Natural killer cell treated with Interleukin-12 subunit alpha and Interleukin-12 subunit beta and Interleukin-15 and Interleukin-18, amount 100 ng/mL, for 72 hours (primary cell): Measurements from ENCODE around the gene SPRY1. TPM values are rescaled to one million over a fixed set of nuclear protein-coding genes. Genes with fewer than 3 reads are reported as not detected.

ENCODE experiments used
- ATAC-seq, 2 donors: fragments of 150-1000 bp; cut with Tn5 transposase in 1 of 2; sonication (Bioruptor Pico), chemical (Tn5 transposase) in 1 of 2; 2 replicates each; pipeline ENCODE4 v1.10.0; 2021
- DNase-seq: peaks from one replicate; pipeline ENCODE4 v3.0.0; 2022; ENCODE audit warnings: low spot score
- H3K27ac Mint-ChIP-seq, 2 donors: 1 replicate in 1 of 2; 2 replicates in 1 of 2; pipeline ENCODE4 v1.8.0; 2022; ENCODE audit warnings: mixed read lengths in 2 of 2, mild to moderate bottlenecking in 1 of 2, moderate library complexity in 1 of 2
- H3K27me3 Mint-ChIP-seq, 2 donors: 1 replicate in 1 of 2; 2 replicates in 1 of 2; pipeline ENCODE4 v1.8.0; 2022; ENCODE audit warnings: mixed read lengths in 2 of 2
- H3K36me3 Mint-ChIP-seq: one replicate; pipeline ENCODE4 v1.8.0; 2022; ENCODE audit warnings: mixed read lengths
- H3K4me1 Mint-ChIP-seq, 2 donors: 1 replicate in 1 of 2; 2 replicates in 1 of 2; pipeline ENCODE4 v1.8.0; 2022; ENCODE audit warnings: low read depth in 2 of 2, mixed read lengths in 2 of 2, mild to moderate bottlenecking in 1 of 2
- H3K4me3 Mint-ChIP-seq: one replicate; pipeline ENCODE4 v1.8.0; 2022; ENCODE audit warnings: mixed read lengths
- H3K9me3 Mint-ChIP-seq: 2 replicates; pipeline ENCODE4 v1.8.0; 2022; ENCODE audit warnings: mixed read lengths
- total RNA-seq, 2 donors: library from RNA; stranded (reverse); gene quantifications; one replicate each; pipeline ENCODE4 v1.2.3, GENCODE V29; 2022

Gene SPRY1, protein sequence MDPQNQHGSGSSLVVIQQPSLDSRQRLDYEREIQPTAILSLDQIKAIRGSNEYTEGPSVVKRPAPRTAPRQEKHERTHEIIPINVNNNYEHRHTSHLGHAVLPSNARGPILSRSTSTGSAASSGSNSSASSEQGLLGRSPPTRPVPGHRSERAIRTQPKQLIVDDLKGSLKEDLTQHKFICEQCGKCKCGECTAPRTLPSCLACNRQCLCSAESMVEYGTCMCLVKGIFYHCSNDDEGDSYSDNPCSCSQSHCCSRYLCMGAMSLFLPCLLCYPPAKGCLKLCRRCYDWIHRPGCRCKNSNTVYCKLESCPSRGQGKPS
- total RNA-seq: 1 to 10 TPM; 1.7 to 4.2 TPM

DNA sequence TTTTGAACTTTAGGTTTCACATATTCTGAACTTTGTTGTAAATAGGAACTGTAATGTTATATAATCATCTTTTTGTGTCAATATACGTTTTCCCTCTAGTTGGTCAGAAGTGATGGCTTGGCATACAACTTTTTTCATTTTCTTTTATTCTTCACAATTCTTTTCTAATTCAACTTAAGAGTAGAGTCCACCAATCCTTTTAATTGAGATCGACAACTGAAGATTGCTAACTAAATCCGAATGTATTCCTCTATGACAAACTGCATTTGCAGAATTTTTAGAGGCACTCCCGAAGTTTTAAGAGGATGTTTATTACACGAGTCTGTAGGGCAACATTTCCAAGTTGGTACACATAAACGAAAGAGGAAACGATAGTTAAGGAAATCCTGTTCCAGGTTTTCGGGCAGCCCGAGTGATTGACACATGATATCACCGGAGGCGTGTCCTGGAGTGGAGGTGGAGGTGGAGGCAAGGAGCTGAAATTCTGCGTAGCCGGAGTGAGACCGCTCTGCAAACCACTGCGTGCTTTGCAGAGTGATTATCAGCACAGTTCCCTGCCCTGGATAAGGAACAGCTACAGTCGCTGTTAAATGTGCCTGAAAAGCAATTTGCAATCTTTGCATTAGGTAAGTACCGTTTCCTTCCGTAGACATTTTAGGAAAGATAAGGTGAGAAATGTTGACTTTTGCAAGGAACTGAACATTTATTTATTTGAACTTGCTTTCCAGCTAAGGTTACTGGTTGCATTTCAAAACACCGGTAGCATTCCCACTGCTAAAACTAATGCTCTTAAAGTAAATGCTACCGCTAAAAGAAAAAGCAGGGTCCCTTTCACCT is at the start of gene SPRY1:
TSS of gene SPRY1 (plus strand) at position 489 of the 837 bp plus-strand sequence. CDS start 4,797 bp downstream, outside the sequence.
- Mint-ChIP-seq H3K4me1 (peaks cover 22 to 27% of the 10 kb centered on the region in 2 donors), H3K36me3 (no peaks in the 10 kb centered on the region), H3K4me3 (peak within 1 kb of the TSS; percentile 71), H3K27ac (peak within 1 kb of the TSS; percentile 0 to 3), H3K27me3 (peaks cover 10% of the 10 kb centered on the region in 2 donors), H3K9me3 (no peaks in the 10 kb centered on the region)
- ATAC-seq: peak; percentile 57 to 65
- peak; percentile 78 for DNase-seq

DNA sequence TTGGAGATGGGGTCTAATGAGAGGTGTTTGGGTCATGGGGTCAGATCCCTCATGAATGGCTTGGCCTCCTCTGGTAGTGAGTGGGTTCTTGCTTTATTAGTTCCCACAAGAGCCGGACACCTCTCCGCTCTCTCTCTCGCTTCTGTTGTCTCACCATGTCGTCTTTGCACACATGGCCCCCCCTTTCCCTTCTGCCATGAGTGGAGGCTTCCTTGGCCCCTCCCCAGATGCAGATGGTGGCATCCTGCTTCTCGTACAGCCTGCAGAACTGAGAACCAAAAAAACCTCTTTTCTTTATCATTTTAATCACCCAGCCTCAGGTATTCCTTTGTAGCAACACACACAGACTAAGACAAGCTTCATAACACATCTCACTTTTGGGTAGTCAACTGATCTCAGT is 49.6 kb upstream of the SPRY1 start:
- Mint-ChIP-seq H3K9me3 (no peaks in the 10 kb centered on the region), H3K4me3 (no peak overlapping the region), H3K36me3 (no peaks in the 10 kb centered on the region), H3K27ac (no peak overlapping the region), H3K4me1 (no peaks in the 10 kb centered on the region), H3K27me3 (peaks cover 6 to 14% of the 10 kb centered on the region in 2 donors)
- DNase-seq (no peak), ATAC-seq (no peak)

DNA sequence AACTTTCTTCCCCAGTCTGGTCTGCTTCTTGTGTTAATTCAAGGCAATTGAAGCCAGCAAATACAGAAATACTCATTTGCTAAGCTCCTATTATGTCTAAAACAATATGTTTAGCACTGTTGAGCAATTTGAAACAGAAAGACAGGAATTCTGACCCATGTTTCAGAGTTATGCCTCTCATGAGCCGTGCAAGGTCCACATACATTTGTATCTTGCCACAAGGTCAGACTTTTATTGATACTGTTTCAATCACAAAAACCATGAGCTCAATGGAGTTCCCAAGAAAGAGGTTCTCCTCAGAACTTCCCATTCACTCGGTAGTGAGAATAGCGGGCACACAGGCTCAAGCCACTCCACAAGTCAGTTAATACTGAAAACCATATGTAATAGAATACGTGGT is 47.6 kb upstream of the SPRY1 start:
- DNase-seq (no peak), ATAC-seq (no peak)
- Mint-ChIP-seq H3K27ac (no peak overlapping the region), H3K9me3 (no peaks in the 10 kb centered on the region), H3K27me3 (peaks cover 6 to 14% of the 10 kb centered on the region in 2 donors), H3K4me3 (no peak overlapping the region), H3K4me1 (peaks cover 0 to 4% of the 10 kb centered on the region in 2 donors), H3K36me3 (no peaks in the 10 kb centered on the region)

DNA sequence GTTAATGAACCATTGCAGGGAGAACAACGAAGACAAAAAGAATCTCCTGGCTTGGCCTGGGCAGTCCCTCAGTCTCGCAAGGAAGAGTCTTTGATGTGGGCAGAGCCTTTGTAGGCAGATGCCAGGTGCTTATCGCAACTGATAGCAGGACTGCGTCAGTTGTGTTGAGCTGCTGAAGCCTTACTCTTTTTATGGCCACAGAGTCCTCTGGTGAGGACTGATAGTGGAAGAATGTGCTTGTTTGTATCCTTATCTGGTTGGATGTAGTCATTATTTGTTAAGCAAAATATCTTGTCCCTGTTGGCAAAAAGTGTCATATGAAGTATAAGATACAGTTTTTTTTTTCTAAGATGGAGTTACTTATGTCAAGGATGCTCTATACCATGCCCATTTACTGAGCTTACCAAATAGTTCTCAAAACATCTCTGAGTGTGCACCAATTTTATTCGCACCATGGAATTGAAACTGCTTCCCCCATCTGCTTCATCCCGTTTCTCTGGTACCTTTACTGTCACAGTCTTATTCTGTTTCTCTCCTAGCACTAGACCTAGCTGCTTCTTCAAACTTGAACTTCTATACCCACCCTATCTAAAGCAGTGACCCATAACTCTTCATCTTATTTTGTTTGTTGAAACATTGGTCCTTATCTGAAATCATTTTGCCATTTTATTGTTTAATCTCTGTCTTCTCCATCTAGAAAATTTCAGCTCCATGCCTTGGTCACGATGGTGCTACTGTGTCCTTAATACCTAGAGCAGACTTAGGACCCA is 47.0 kb upstream of the SPRY1 start:
- Mint-ChIP-seq H3K9me3 (no peaks in the 10 kb centered on the region), H3K36me3 (no peaks in the 10 kb centered on the region), H3K27me3 (peaks cover 6 to 14% of the 10 kb centered on the region in 2 donors), H3K4me1 (peaks cover 0 to 4% of the 10 kb centered on the region in 2 donors), H3K4me3 (no peak overlapping the region), H3K27ac (no peak overlapping the region)
- no peak for DNase-seq
- ATAC-seq: no peak

- no peak overlapping the region for H3K27ac Mint-ChIP-seq
- no peaks in the 10 kb centered on the region for H3K9me3 Mint-ChIP-seq
- peaks cover 0 to 4% of the 10 kb centered on the region in 2 donors for H3K4me1 Mint-ChIP-seq
- H3K4me3 Mint-ChIP-seq: no peak overlapping the region
- H3K36me3 Mint-ChIP-seq: no peaks in the 10 kb centered on the region
- DNase-seq (no peak), ATAC-seq (no peak)
- H3K27me3 Mint-ChIP-seq: peaks cover 6 to 14% of the 10 kb centered on the region in 2 donors
These were observed 46.4 kb upstream of the SPRY1 start for GRCh38 chr4:123350191-123350544.

DNA sequence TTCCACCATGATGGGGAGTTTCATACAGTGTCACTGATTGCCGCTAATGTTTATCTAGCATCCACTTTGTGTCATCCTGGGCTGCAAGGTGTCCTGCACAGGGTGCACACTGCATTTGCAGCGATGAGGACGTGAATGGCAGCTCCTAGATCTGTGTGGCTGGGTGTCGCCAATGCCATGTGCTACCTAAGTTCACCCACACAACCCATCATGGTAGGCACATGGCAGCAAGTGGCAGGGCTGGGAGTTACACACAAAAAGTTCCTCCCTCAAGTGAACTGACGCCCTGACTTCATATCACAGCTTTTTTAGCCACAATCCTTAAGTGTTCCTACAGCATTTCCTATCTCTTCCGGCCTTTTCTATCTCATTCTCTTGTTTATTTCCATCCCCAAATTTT is 45.9 kb upstream of the SPRY1 start:
- Mint-ChIP-seq H3K27me3 (peaks cover 6 to 14% of the 10 kb centered on the region in 2 donors), H3K9me3 (no peaks in the 10 kb centered on the region), H3K27ac (no peak overlapping the region), H3K36me3 (no peaks in the 10 kb centered on the region), H3K4me1 (peaks cover 0 to 4% of the 10 kb centered on the region in 2 donors), H3K4me3 (no peak overlapping the region)
- no peak for ATAC-seq
- no peak for DNase-seq

GRCh38 chr4:123351713-123352112 is 44.9 kb upstream of the SPRY1 start:
- DNase-seq (no peak), ATAC-seq (no peak)
- no peaks in the 10 kb centered on the region for H3K9me3 Mint-ChIP-seq
- peaks cover 2 to 13% of the 10 kb centered on the region in 2 donors for H3K27me3 Mint-ChIP-seq
- no peak overlapping the region for H3K27ac Mint-ChIP-seq
- peaks cover 0 to 4% of the 10 kb centered on the region in 2 donors for H3K4me1 Mint-ChIP-seq
- no peak overlapping the region for H3K4me3 Mint-ChIP-seq
- H3K36me3 Mint-ChIP-seq: no peaks in the 10 kb centered on the region

GRCh38 chr4:123352240-123352945 is 44.2 kb upstream of the SPRY1 start:
- no peak overlapping the region for H3K27ac Mint-ChIP-seq
- H3K9me3 Mint-ChIP-seq: no peaks in the 10 kb centered on the region
- H3K4me3 Mint-ChIP-seq: no peak overlapping the region
- DNase-seq: no peak
- H3K4me1 Mint-ChIP-seq: peaks cover 0 to 4% of the 10 kb centered on the region in 2 donors
- ATAC-seq: no peak
- H3K27me3 Mint-ChIP-seq: peaks cover 2 to 7% of the 10 kb centered on the region in 2 donors
- H3K36me3 Mint-ChIP-seq: no peaks in the 10 kb centered on the region

DNA sequence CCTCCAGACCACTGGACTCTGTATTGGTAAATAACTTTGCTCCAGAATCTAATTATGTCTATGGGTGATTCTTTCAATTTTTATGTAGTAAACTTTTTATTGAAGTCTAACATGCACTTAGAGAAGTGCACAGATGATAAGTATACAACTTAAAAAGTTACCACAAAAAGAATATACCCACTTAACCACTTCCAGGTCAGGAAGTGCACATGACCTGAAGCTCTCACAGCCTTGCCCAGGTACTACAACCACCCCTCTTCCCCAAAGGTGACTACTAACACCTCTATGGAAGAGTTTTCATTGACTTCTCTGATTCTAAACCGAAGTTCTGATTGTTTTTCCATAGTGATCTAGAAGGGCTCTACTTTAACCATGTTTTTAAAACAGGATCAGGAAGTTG is 43.6 kb upstream of the SPRY1 start:
- H3K4me3 Mint-ChIP-seq: no peak overlapping the region
- no peak for ATAC-seq
- H3K4me1 Mint-ChIP-seq: peaks cover 0 to 4% of the 10 kb centered on the region in 2 donors
- no peak for DNase-seq
- H3K27ac Mint-ChIP-seq: no peak overlapping the region
- no peaks in the 10 kb centered on the region for H3K36me3 Mint-ChIP-seq
- peaks cover 2 to 7% of the 10 kb centered on the region in 2 donors for H3K27me3 Mint-ChIP-seq
- no peaks in the 10 kb centered on the region for H3K9me3 Mint-ChIP-seq

- H3K9me3 Mint-ChIP-seq: no peaks in the 10 kb centered on the region
- no peak for ATAC-seq
These were observed 42.9 kb upstream of the SPRY1 start for GRCh38 chr4:123353656-123354055.

DNA sequence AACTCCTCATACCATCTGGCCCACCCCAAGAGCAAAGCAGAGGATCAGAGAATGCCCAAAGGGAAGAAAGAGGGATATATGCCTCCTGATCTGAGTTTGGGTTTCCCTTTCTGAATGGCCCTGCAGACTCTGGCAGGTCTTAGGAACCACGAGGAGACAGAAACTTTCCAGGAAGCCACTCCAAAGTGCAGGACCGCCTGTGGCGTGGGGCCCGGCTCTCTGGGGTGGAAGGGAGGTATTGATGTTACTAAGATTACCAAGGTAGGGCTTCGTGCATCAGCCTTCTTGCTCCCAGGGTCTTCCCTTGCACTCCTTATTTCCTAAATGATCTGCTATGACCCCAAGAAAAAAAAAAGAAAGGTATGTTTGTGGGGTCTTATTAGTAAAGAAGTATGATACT is 41.9 kb upstream of the SPRY1 start:
- DNase-seq: no peak
- Mint-ChIP-seq H3K4me3 (no peak overlapping the region), H3K4me1 (peaks cover 6 to 9% of the 10 kb centered on the region in 2 donors), H3K27ac (no peak overlapping the region), H3K9me3 (no peaks in the 10 kb centered on the region), H3K27me3 (peaks cover 0 to 7% of the 10 kb centered on the region in 2 donors), H3K36me3 (no peaks in the 10 kb centered on the region)
- ATAC-seq: no peak

More at GRCh38 chr4:123353656-123354055, 42.9 kb upstream of the SPRY1 start:
- H3K36me3 Mint-ChIP-seq: no peaks in the 10 kb centered on the region
- no peak overlapping the region for H3K27ac Mint-ChIP-seq
- no peak for DNase-seq
- peaks cover 0 to 4% of the 10 kb centered on the region in 2 donors for H3K4me1 Mint-ChIP-seq
- H3K4me3 Mint-ChIP-seq: no peak overlapping the region
- peaks cover 2 to 7% of the 10 kb centered on the region in 2 donors for H3K27me3 Mint-ChIP-seq

DNA sequence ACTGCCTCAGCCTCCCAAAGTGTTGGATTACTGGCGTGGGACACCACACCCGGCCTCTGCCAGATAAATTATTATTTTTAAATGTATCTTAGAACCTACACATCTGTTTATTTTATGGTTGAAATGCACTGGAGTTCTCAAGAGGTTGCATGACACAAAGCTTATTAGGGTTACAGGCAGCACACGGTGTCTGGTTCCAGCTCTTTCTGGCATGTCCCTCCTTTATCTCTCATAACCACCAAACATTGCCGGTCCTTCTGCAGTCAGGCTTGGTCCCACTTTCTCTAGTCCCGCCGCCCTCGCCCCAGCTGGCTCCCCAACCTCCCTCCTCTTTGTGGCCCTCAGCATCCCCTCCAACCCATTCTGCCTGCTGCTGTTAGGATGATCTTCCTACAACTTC is 39.7 kb upstream of the SPRY1 start:
- Mint-ChIP-seq H3K4me3 (no peak overlapping the region), H3K4me1 (peaks cover 7 to 11% of the 10 kb centered on the region in 2 donors), H3K27ac (no peak overlapping the region), H3K36me3 (no peaks in the 10 kb centered on the region), H3K9me3 (no peaks in the 10 kb centered on the region), H3K27me3 (no peaks in the 10 kb centered on the region)
- ATAC-seq (no peak), DNase-seq (no peak)
